HEK293 (cell line): ENCODE results near the gene DUSP2.

Source experiments
- ATF2 ChIP-seq: fragments of 450-650 bp; formaldehyde crosslinking; IDR thresholded peaks from 2 replicates; pipeline ENCODE4 v1.5.1; 2016; ENCODE audit warnings: missing biosample characterization, missing genetic modification characterization, low read depth
- BCL11A ChIP-seq: fragments of 450-650 bp; formaldehyde crosslinking; IDR thresholded peaks from 2 replicates; pipeline ENCODE4 v1.5.1; 2016; ENCODE audit warnings: low read depth, missing biosample characterization, missing genetic modification characterization
- CTCF ChIP-seq: fragments of 450-650 bp; formaldehyde crosslinking; IDR thresholded peaks from 2 replicates; pipeline ENCODE4 v1.5.1; 2016; ENCODE audit warnings: missing biosample characterization, missing genetic modification characterization
- SALL2 ChIP-seq: fragments of 450-650 bp; formaldehyde crosslinking; IDR thresholded peaks from 2 replicates; pipeline ENCODE4 v1.5.0; 2017; ENCODE audit warnings: missing biosample characterization, mild to moderate bottlenecking, missing genetic modification characterization, borderline replicate concordance
- TCF7L2 ChIP-seq: IDR thresholded peaks from 2 replicates; pipeline ENCODE4 v1.6.1; 2011; ENCODE audit warnings: low read depth, mild to moderate bottlenecking, inconsistent platforms, low read length, moderate library complexity, borderline replicate concordance
- YY1 ChIP-seq: fragments of 450-650 bp; formaldehyde crosslinking; IDR thresholded peaks from 2 replicates; pipeline ENCODE4 v1.5.1; 2018; ENCODE audit warnings: missing biosample characterization, missing genetic modification characterization
- ZBTB7A ChIP-seq: fragments of 450-650 bp; formaldehyde crosslinking; IDR thresholded peaks from 2 replicates; pipeline ENCODE4 v1.5.1; 2016; ENCODE audit warnings: low read depth, missing biosample characterization, missing genetic modification characterization
- ZFP41 ChIP-seq: fragments of 450-650 bp; formaldehyde crosslinking; IDR thresholded peaks from 2 replicates; pipeline ENCODE4 v1.5.1; 2016; ENCODE audit warnings: missing biosample characterization, missing genetic modification characterization, borderline replicate concordance
- ZNF24 ChIP-seq: fragments of 450-650 bp; formaldehyde crosslinking; IDR thresholded peaks from 2 replicates; pipeline ENCODE4 v1.5.1; 2016; ENCODE audit warnings: missing biosample characterization, missing genetic modification characterization
- ZNF311 ChIP-seq: fragments of 450-650 bp; formaldehyde crosslinking; IDR thresholded peaks from 2 replicates; pipeline ENCODE4 v1.5.1; 2017; ENCODE audit warnings: missing biosample characterization, missing genetic modification characterization, borderline replicate concordance
- ZNF501 ChIP-seq: fragments of 450-650 bp; formaldehyde crosslinking; IDR thresholded peaks from 2 replicates; pipeline ENCODE4 v1.5.1; 2016; ENCODE audit warnings: missing biosample characterization, missing genetic modification characterization
- ZNF768 ChIP-seq: fragments of 450-650 bp; formaldehyde crosslinking; IDR thresholded peaks from 2 replicates; pipeline ENCODE4 v1.5.1; 2018; ENCODE audit warnings: missing biosample characterization, mild to moderate bottlenecking, missing genetic modification characterization

- no peak for TF ChIP-seq CTCF
- no peak for TF ChIP-seq TCF7L2
- no peak for TF ChIP-seq BCL11A (tag by site-specific recombination)
- TF ChIP-seq SALL2 (tag by site-specific recombination), result no peak
- TF ChIP-seq ZBTB7A, result no peak
- TF ChIP-seq ZNF501 (tag by site-specific recombination), result no peak
- TF ChIP-seq YY1 (tag by site-specific recombination), result no peak
- TF ChIP-seq ATF2 (tag by site-specific recombination), result no peak
- TF ChIP-seq ZNF24, result no peak
- TF ChIP-seq ZFP41, result no peak
- no peak for TF ChIP-seq ZNF768 (tag by site-specific recombination)
- no peak for TF ChIP-seq ZNF311 (tag by site-specific recombination)
These were observed 19.4 kb upstream of the DUSP2 start for GRCh38 chr2:96164459-96165184.
